Measurements from ENCODE around the gene LGR6.

LGR6 gene

GRCh38 chr1:202220733-202221132, 27.1 kb downstream of the LGR6 start:
- no peaks in the 10 kb centered on the region for H3K4me1 ChIP-seq (ENCODE audit: insufficient read depth, low read length, poor library complexity, severe bottlenecking)
- no peaks in the 10 kb centered on the region for H3F3A ChIP-seq (ENCODE audit: low read depth)
- H3K9ac ChIP-seq (ENCODE audit: low read depth, low read length, poor library complexity, severe bottlenecking) = no peak overlapping the region
- TF ChIP-seq EZH2phosphoT487 (IDR thresholded peaks at IDR 0.05; ENCODE audit: borderline replicate concordance) (no peak), CTCF (conservative IDR thresholded peaks at IDR 0.05; ENCODE audit: low read length) (no peak)
- no peaks in the 10 kb centered on the region for H3K36me3 ChIP-seq (ENCODE audit: insufficient read depth, low read length)
- no peak overlapping the region for H2AFZ ChIP-seq (ENCODE audit: low read length)
- no peaks in the 10 kb centered on the region for H3K79me2 ChIP-seq (ENCODE audit: insufficient read depth, low read length)
- no peaks in the 10 kb centered on the region for H4K20me1 ChIP-seq (ENCODE audit: insufficient read depth, low read length, poor library complexity, severe bottlenecking)
- H3K27me3 ChIP-seq (ENCODE audit: insufficient read depth, low read length, poor library complexity, severe bottlenecking) = no peaks in the 10 kb centered on the region
- no peak overlapping the region for H3K4me2 ChIP-seq (ENCODE audit: low read depth, low read length, poor library complexity, severe bottlenecking)
- H3K9me3 ChIP-seq (ENCODE audit: insufficient read depth, low read depth, low read length) = no peaks in the 10 kb centered on the region
- no peak overlapping the region for H3K4me3 ChIP-seq (ENCODE audit: low read length, poor library complexity, severe bottlenecking)
- no peaks in the 10 kb centered on the region for H3K9me2 ChIP-seq (replicated peaks; ENCODE audit: low read depth, low read length)

GRCh38 chr1:202221911-202222909, 28.6 kb downstream of the LGR6 start:
- H3K36me3 ChIP-seq (ENCODE audit: insufficient read depth, low read length) = no peaks in the 10 kb centered on the region
- H3K9me3 ChIP-seq (ENCODE audit: insufficient read depth, low read depth, low read length) = no peaks in the 10 kb centered on the region
- no peak for TF ChIP-seq CTCF (conservative IDR thresholded peaks at IDR 0.05; ENCODE audit: low read length)
- no peak for TF ChIP-seq EZH2phosphoT487 (IDR thresholded peaks at IDR 0.05; ENCODE audit: borderline replicate concordance)
- no peak overlapping the region for H2AFZ ChIP-seq (ENCODE audit: low read length)
- H4K20me1 ChIP-seq (ENCODE audit: insufficient read depth, low read length, poor library complexity, severe bottlenecking) = no peaks in the 10 kb centered on the region
- H3K9ac ChIP-seq (ENCODE audit: low read depth, low read length, poor library complexity, severe bottlenecking) = no peak overlapping the region
- H3K27me3 ChIP-seq (ENCODE audit: insufficient read depth, low read length, poor library complexity, severe bottlenecking) = no peaks in the 10 kb centered on the region
- H3K4me1 ChIP-seq (ENCODE audit: insufficient read depth, low read length, poor library complexity, severe bottlenecking) = no peaks in the 10 kb centered on the region
- H3K9me2 ChIP-seq (replicated peaks; ENCODE audit: low read depth, low read length) = no peaks in the 10 kb centered on the region
- no peaks in the 10 kb centered on the region for H3F3A ChIP-seq (ENCODE audit: low read depth)
- H3K79me2 ChIP-seq (ENCODE audit: insufficient read depth, low read length) = no peaks in the 10 kb centered on the region
- no peak overlapping the region for H3K4me3 ChIP-seq (ENCODE audit: low read length, poor library complexity, severe bottlenecking)
- no peak overlapping the region for H3K4me2 ChIP-seq (ENCODE audit: low read depth, low read length, poor library complexity, severe bottlenecking)

- H3K9me3 ChIP-seq (ENCODE audit: insufficient read depth, low read depth, low read length) = no peaks in the 10 kb centered on the region
- H3K79me2 ChIP-seq (ENCODE audit: insufficient read depth, low read length) = no peaks in the 10 kb centered on the region
- H2AFZ ChIP-seq (ENCODE audit: low read length) = no peak overlapping the region
- TF ChIP-seq EZH2phosphoT487 (IDR thresholded peaks at IDR 0.05; ENCODE audit: borderline replicate concordance) (no peak), CTCF (conservative IDR thresholded peaks at IDR 0.05; ENCODE audit: low read length) (no peak)
- no peaks in the 10 kb centered on the region for H3K27me3 ChIP-seq (ENCODE audit: insufficient read depth, low read length, poor library complexity, severe bottlenecking)
- H4K20me1 ChIP-seq (ENCODE audit: insufficient read depth, low read length, poor library complexity, severe bottlenecking) = no peaks in the 10 kb centered on the region
- H3K9me2 ChIP-seq (replicated peaks; ENCODE audit: low read depth, low read length) = no peaks in the 10 kb centered on the region
- H3K4me3 ChIP-seq (ENCODE audit: low read length, poor library complexity, severe bottlenecking) = no peak overlapping the region
- no peak overlapping the region for H3K4me2 ChIP-seq (ENCODE audit: low read depth, low read length, poor library complexity, severe bottlenecking)
- H3K36me3 ChIP-seq (ENCODE audit: insufficient read depth, low read length) = no peaks in the 10 kb centered on the region
- H3F3A ChIP-seq (ENCODE audit: low read depth) = no peaks in the 10 kb centered on the region
- no peaks in the 10 kb centered on the region for H3K4me1 ChIP-seq (ENCODE audit: insufficient read depth, low read length, poor library complexity, severe bottlenecking)
- no peak overlapping the region for H3K9ac ChIP-seq (ENCODE audit: low read depth, low read length, poor library complexity, severe bottlenecking)
These were observed 29.7 kb downstream of the LGR6 start for GRCh38 chr1:202223121-202223860.

Measured in Loucy (cell line).